Adrenal gland (tissue), 5 donors: ENCODE measurements around the gene NRP1.

Experiments
- CTCF ChIP-seq, 6 experiments: fragments of 450-650 bp in 4 of 6; fragments of 200-600 bp in 2 of 6; sonication (generic) in 1 of 6; IDR thresholded peaks; 1 replicate in 5 of 6; 2 replicates in 1 of 6; pipeline versions ENCODE4 v1.5.1 to v1.8.0; 2016 to 2021; ENCODE audit warnings: antibody characterized with exemption in 6 of 6, mild to moderate bottlenecking in 2 of 6, moderate library complexity in 1 of 6
- POLR2A ChIP-seq, 2 donors: fragments of 450-650 bp; IDR thresholded peaks; one replicate each; pipeline ENCODE4 v1.6.1; 2017; ENCODE audit warnings: antibody characterized with exemption in 2 of 2, mild to moderate bottlenecking in 2 of 2, moderate library complexity in 1 of 2
- donor health status: DM: no; HTN: no; CAD: no.

GRCh38 chr10:33196710-33197491 is 137.6 kb downstream of the NRP1 start:
- TF ChIP-seq CTCF (IDR thresholded peaks at IDR 0.05) = no peak
- TF ChIP-seq POLR2A (IDR thresholded peaks at IDR 0.05) = no peak
